Measurements from ENCODE around the gene TENM3. TPM values are rescaled to one million over a fixed set of nuclear protein-coding genes. Genes with fewer than 3 reads are reported as not detected.

TENM3 gene
- total RNA-seq, 1 experiment from 2014 or later: 0.87 TPM

DNA sequence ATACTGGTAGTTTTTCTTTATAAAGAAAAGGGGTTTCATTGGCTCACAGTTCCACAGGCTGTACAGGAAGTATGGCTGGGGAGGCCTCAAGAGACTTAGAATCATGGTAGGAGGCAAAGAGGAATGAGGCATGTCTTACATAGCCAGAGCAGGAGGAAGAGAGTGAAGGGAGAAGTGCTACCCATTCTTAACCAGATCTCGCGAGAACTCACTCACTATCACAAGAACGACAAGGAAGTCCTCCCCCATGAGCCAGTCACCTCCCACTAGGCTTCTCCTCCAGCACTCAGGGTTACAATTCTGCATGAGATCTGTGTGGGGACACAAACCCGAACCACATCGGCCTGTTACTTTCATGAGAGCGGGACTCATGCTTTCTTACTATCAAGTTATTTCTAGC, 240.5 kb downstream of the TENM3 start:
- Histone ChIP-seq H3K9me3 (ENCODE audit: low read length) (no peaks in the 10 kb centered on the region), H4K20me1 (ENCODE audit: low read length) (no peaks in the 10 kb centered on the region), H3K4me2 (ENCODE audit: low read length) (no peak overlapping the region), H3K4me3 (ENCODE audit: low read length) (no peak overlapping the region), H3K27me3 (ENCODE audit: low read length) (no peaks in the 10 kb centered on the region), H3K9ac (ENCODE audit: low read length) (no peak overlapping the region), H3K79me2 (ENCODE audit: low read length) (no peaks in the 10 kb centered on the region), H2AFZ (ENCODE audit: low read length) (no peak overlapping the region), H3K27ac (ENCODE audit: low read length) (no peak overlapping the region), H3F3A (ENCODE audit: low read length, unreplicated experiment) (no peaks in the 10 kb centered on the region), H3K4me1 (ENCODE audit: insufficient read depth, low read length) (no peaks in the 10 kb centered on the region), H3K9me2 (replicated peaks; ENCODE audit: low read length) (no peaks in the 10 kb centered on the region), H3K36me3 (ENCODE audit: low read depth, low read length) (no peaks in the 10 kb centered on the region)
- ATAC-seq (no peak), DNase-seq (no peak)
- ChIA-PET CTCF (no interaction called here), POLR2A (ENCODE audit: unreplicated experiment) (no interaction called here)
- intact Hi-C loops (cut with micrococcal nuclease): no loop called here
- BruUV-seq (replicated peaks): no TSS peak
- TF ChIP-seq EZH2 (IDR thresholded peaks at IDR 0.05; ENCODE audit: low read length, unreplicated experiment) (no peak), EZH2phosphoT487 (IDR thresholded peaks at IDR 0.05; ENCODE audit: borderline replicate concordance, low read length) (no peak)
- TF ChIP-seq, protein P1, sequence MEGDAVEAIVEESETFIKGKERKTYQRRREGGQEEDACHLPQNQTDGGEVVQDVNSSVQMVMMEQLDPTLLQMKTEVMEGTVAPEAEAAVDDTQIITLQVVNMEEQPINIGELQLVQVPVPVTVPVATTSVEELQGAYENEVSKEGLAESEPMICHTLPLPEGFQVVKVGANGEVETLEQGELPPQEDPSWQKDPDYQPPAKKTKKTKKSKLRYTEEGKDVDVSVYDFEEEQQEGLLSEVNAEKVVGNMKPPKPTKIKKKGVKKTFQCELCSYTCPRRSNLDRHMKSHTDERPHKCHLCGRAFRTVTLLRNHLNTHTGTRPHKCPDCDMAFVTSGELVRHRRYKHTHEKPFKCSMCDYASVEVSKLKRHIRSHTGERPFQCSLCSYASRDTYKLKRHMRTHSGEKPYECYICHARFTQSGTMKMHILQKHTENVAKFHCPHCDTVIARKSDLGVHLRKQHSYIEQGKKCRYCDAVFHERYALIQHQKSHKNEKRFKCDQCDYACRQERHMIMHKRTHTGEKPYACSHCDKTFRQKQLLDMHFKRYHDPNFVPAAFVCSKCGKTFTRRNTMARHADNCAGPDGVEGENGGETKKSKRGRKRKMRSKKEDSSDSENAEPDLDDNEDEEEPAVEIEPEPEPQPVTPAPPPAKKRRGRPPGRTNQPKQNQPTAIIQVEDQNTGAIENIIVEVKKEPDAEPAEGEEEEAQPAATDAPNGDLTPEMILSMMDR (conservative IDR thresholded peaks at IDR 0.05; ENCODE audit: low read depth, low read length): no peak

- H3K4me1 ChIP-seq (ENCODE audit: insufficient read depth, low read length): no peaks in the 10 kb centered on the region
- no peaks in the 10 kb centered on the region for H3K9me3 ChIP-seq (ENCODE audit: low read length)
- H2AFZ ChIP-seq (ENCODE audit: low read length): no peak overlapping the region
- intact Hi-C loops (cut with micrococcal nuclease): no loop called here
- no peaks in the 10 kb centered on the region for H3K27me3 ChIP-seq (ENCODE audit: low read length)
- H4K20me1 ChIP-seq (ENCODE audit: low read length): no peaks in the 10 kb centered on the region
- ChIA-PET POLR2A (ENCODE audit: unreplicated experiment) (no interaction called here), CTCF (no interaction called here)
- no peak overlapping the region for H3K27ac ChIP-seq (ENCODE audit: low read length)
- TF ChIP-seq EZH2 (IDR thresholded peaks at IDR 0.05; ENCODE audit: low read length, unreplicated experiment): no peak
- TF ChIP-seq EZH2phosphoT487 (IDR thresholded peaks at IDR 0.05; ENCODE audit: borderline replicate concordance, low read length): no peak
- TF ChIP-seq, protein P1 (conservative IDR thresholded peaks at IDR 0.05; ENCODE audit: low read depth, low read length): no peak
- no peak overlapping the region for H3K9ac ChIP-seq (ENCODE audit: low read length)
- H3K79me2 ChIP-seq (ENCODE audit: low read length): no peaks in the 10 kb centered on the region
- no peak overlapping the region for H3K4me2 ChIP-seq (ENCODE audit: low read length)
- DNase-seq (no peak), ATAC-seq (no peak)
- no peaks in the 10 kb centered on the region for H3F3A ChIP-seq (ENCODE audit: low read length, unreplicated experiment)
- H3K9me2 ChIP-seq (replicated peaks; ENCODE audit: low read length): no peaks in the 10 kb centered on the region
- no peaks in the 10 kb centered on the region for H3K36me3 ChIP-seq (ENCODE audit: low read depth, low read length)
- no TSS peak for BruUV-seq (replicated peaks)
- H3K4me3 ChIP-seq (ENCODE audit: low read length): no peak overlapping the region
These were observed 243.7 kb downstream of the TENM3 start for GRCh38 chr4:182486881-182487280.

GRCh38 chr4:182488896-182489295, 245.7 kb downstream of the TENM3 start:
- no peaks in the 10 kb centered on the region for H3F3A ChIP-seq (ENCODE audit: low read length, unreplicated experiment)
- no peak overlapping the region for H2AFZ ChIP-seq (ENCODE audit: low read length)
- H3K27me3 ChIP-seq (ENCODE audit: low read length): no peaks in the 10 kb centered on the region
- no peaks in the 10 kb centered on the region for H4K20me1 ChIP-seq (ENCODE audit: low read length)
- H3K36me3 ChIP-seq (ENCODE audit: low read depth, low read length): no peaks in the 10 kb centered on the region
- no peaks in the 10 kb centered on the region for H3K4me1 ChIP-seq (ENCODE audit: insufficient read depth, low read length)
- H3K79me2 ChIP-seq (ENCODE audit: low read length): no peaks in the 10 kb centered on the region
- no peaks in the 10 kb centered on the region for H3K9me2 ChIP-seq (replicated peaks; ENCODE audit: low read length)
- no peaks in the 10 kb centered on the region for H3K9me3 ChIP-seq (ENCODE audit: low read length)
- TF ChIP-seq EZH2 (IDR thresholded peaks at IDR 0.05; ENCODE audit: low read length, unreplicated experiment): no peak
- TF ChIP-seq EZH2phosphoT487 (IDR thresholded peaks at IDR 0.05; ENCODE audit: borderline replicate concordance, low read length): no peak
- TF ChIP-seq, protein P1 (conservative IDR thresholded peaks at IDR 0.05; ENCODE audit: low read depth, low read length): no peak
- intact Hi-C loops (cut with micrococcal nuclease): loop anchor here (2.0 kb wide), 1 partner anchor 50 kb away; no protein-coding TSS in a partner anchor
- no peak overlapping the region for H3K9ac ChIP-seq (ENCODE audit: low read length)
- DNase-seq (no peak), ATAC-seq (peak; percentile 55)
- no peak overlapping the region for H3K4me2 ChIP-seq (ENCODE audit: low read length)
- POLR2A ChIA-PET (ENCODE audit: unreplicated experiment): no interaction called here
- no TSS peak for BruUV-seq (replicated peaks)
- no peak overlapping the region for H3K27ac ChIP-seq (ENCODE audit: low read length)
- no peak overlapping the region for H3K4me3 ChIP-seq (ENCODE audit: low read length)
- CTCF ChIA-PET: no interaction called here
